A673 (cell line): ENCODE results near the gene C3orf22. TPM values are rescaled to one million over a fixed set of nuclear protein-coding genes. Genes with fewer than 3 reads are reported as not detected.

Source experiments
- BruUV-seq: library from RNA; stranded (reverse); fragments of 400-500 nt; replicated peaks from 2 replicates; lab custom pipeline; 2021; lab: Mats Ljungman, UMichigan
- CTCF ChIA-PET: fragments of 300-600 bp; sonication (Branson Sonifier 250); formaldehyde crosslinking; loops from one replicate; lab custom pipeline; 2022; ENCODE audit warnings: antibody characterized with exemption; lab: Charles Lee
- POLR2A ChIA-PET: fragments of 300-600 bp; sonication (Branson Sonifier 250); formaldehyde crosslinking; loops from one replicate; lab custom pipeline; 2022; ENCODE audit warnings: antibody characterized with exemption; ENCODE audit not compliant: low non-redundant PET; lab: Charles Lee
- DNase-seq: peaks from one replicate; pipeline ENCODE4 v3.0.0-alpha.2; 2015; ENCODE audit warnings: low spot score
- H3K27ac ChIP-seq: fragments of 200-600 bp; sonication (generic); 2 replicates; pipeline ENCODE4 v1.5.1; 2016; ENCODE audit warnings: mixed run types, low read depth, mild to moderate bottlenecking, mixed read lengths, antibody characterized with exemption, low read length; ENCODE audit not compliant: poor library complexity, severe bottlenecking
- H3K27me3 ChIP-seq: fragments of 200-600 bp; sonication (generic); replicated peaks from 2 replicates; pipeline ENCODE4 v1.6.1; 2017; ENCODE audit warnings: mixed run types, low read depth, mild to moderate bottlenecking, mixed read lengths, antibody characterized with exemption, low read length; ENCODE audit not compliant: insufficient read depth, poor library complexity
- H3K36me3 ChIP-seq: fragments of 200-600 bp; sonication (generic); 2 replicates; pipeline ENCODE4 v1.6.1; 2016; ENCODE audit warnings: mixed run types, mild to moderate bottlenecking, mixed read lengths, antibody characterized with exemption, low read length; ENCODE audit not compliant: insufficient read depth, poor library complexity, severe bottlenecking
- H3K4me1 ChIP-seq: fragments of 200-600 bp; sonication (generic); 2 replicates; pipeline ENCODE4 v1.6.1; 2017; ENCODE audit warnings: mixed run types, mild to moderate bottlenecking, mixed read lengths, antibody characterized with exemption, low read length; ENCODE audit not compliant: insufficient read depth, poor library complexity, severe bottlenecking
- H3K4me3 ChIP-seq: fragments of 200-600 bp; sonication (generic); 2 replicates; pipeline ENCODE4 v1.5.1; 2016; ENCODE audit warnings: low read depth, mixed run types, mild to moderate bottlenecking, mixed read lengths, low read length; ENCODE audit not compliant: poor library complexity, severe bottlenecking
- H3K9me3 ChIP-seq: fragments of 200-600 bp; sonication (generic); 2 replicates; pipeline ENCODE4 v1.6.1; 2016; ENCODE audit warnings: mixed run types, low read depth, mild to moderate bottlenecking, mixed read lengths, antibody characterized with exemption, low read length; ENCODE audit not compliant: poor library complexity, severe bottlenecking
- CTCF ChIP-seq: fragments of 300-800, 200-600 bp; sonication (generic); conservative IDR thresholded peaks from 2 replicates; pipeline ENCODE4 v1.5.1; 2017; ENCODE audit warnings: low read depth, mild to moderate bottlenecking, antibody characterized with exemption, low read length, moderate library complexity, mixed read lengths
- EZH2 ChIP-seq: fragments of 200-600 bp; sonication (generic); IDR thresholded peaks from 2 replicates; pipeline ENCODE4 v1.6.1; 2017; ENCODE audit warnings: borderline replicate concordance, low read depth, mild to moderate bottlenecking, mixed read lengths, antibody characterized with exemption, low read length; ENCODE audit not compliant: poor library complexity, severe bottlenecking
- intact Hi-C: fragments of 100-400 bp; cut with micrococcal nuclease; formaldehyde crosslinking; loops from one replicate; pipeline ENCODE4 v1.10.0; 2022; ENCODE audit not compliant: unreplicated experiment
- total RNA-seq: library from RNA; stranded (reverse); gene quantifications from 2 replicates; pipeline ENCODE4 v1.2.3, GENCODE V29; 2021

Gene C3orf22
- total RNA-seq, 1 experiment from 2014 or later = not detected

GRCh38 chr3:126571078-126571477 is 12.3 kb upstream of the C3orf22 start:
- intact Hi-C loops = no loop called here
- no peaks in the 10 kb centered on the region for H3K4me1 ChIP-seq
- no peaks in the 10 kb centered on the region for H3K9me3 ChIP-seq
- DNase-seq = no peak
- no peak for TF ChIP-seq CTCF
- TF ChIP-seq EZH2 = no peak
- no peaks in the 10 kb centered on the region for H3K36me3 ChIP-seq
- ChIA-PET POLR2A (no interaction called here), CTCF (no interaction called here)
- no TSS peak for BruUV-seq
- no peak overlapping the region for H3K4me3 ChIP-seq
- no peak overlapping the region for H3K27ac ChIP-seq
- peaks cover 42% of the 10 kb centered on the region for H3K27me3 ChIP-seq

GRCh38 chr3:126570103-126570541 is 11.4 kb upstream of the C3orf22 start:
- no peak for DNase-seq
- no peaks in the 10 kb centered on the region for H3K4me1 ChIP-seq
- no peak for TF ChIP-seq CTCF
- TF ChIP-seq EZH2 = no peak
- intact Hi-C loops = no loop called here
- CTCF ChIA-PET = no interaction called here
- no peaks in the 10 kb centered on the region for H3K36me3 ChIP-seq
- POLR2A ChIA-PET = interaction anchor here (0.6 kb wide), 1 partner anchor 33 kb away, joined by 3 read pairs; no protein-coding TSS in a partner anchor
- no peak overlapping the region for H3K4me3 ChIP-seq
- H3K9me3 ChIP-seq = no peaks in the 10 kb centered on the region
- no TSS peak for BruUV-seq
- H3K27ac ChIP-seq = no peak overlapping the region
- H3K27me3 ChIP-seq = peaks cover 46% of the 10 kb centered on the region

GRCh38 chr3:126569390-126569975 is 10.8 kb upstream of the C3orf22 start:
- Histone ChIP-seq H3K4me1 (no peaks in the 10 kb centered on the region), H3K4me3 (no peak overlapping the region), H3K27ac (no peak overlapping the region), H3K27me3 (peaks cover 40% of the 10 kb centered on the region), H3K36me3 (no peaks in the 10 kb centered on the region), H3K9me3 (no peaks in the 10 kb centered on the region)
- DNase-seq = no peak
- TF ChIP-seq EZH2 (no peak), CTCF (no peak)
- CTCF ChIA-PET = no interaction called here
- POLR2A ChIA-PET = no interaction called here
- no TSS peak for BruUV-seq
- intact Hi-C loops = no loop called here
